Measurements from ENCODE around the gene GMIP.
"Not testable (repeated sequence)": the region's sequence is repeated elsewhere in the genome, so short reads cannot be mapped to it uniquely, and the experiment has no call there.

Gene GMIP

GRCh38 chr19:19602136-19602712, 41.2 kb downstream of the GMIP start:
- H3K27ac ChIP-seq (replicated peaks; ENCODE audit: low read length) = no peak overlapping the region
- H2BK12ac ChIP-seq (ENCODE audit: low read length) = no peak overlapping the region
- H2AFZ ChIP-seq (ENCODE audit: low read length) = no peak overlapping the region
- no peak overlapping the region for H3K14ac ChIP-seq (ENCODE audit: low read length)
- no peak overlapping the region for H3K18ac ChIP-seq (ENCODE audit: low read length)
- no peak overlapping the region for H2BK120ac ChIP-seq (ENCODE audit: low read depth, low read length)
- H2BK5ac ChIP-seq (ENCODE audit: low read length) = no peak overlapping the region
- peaks cover 3 to 6% of the 10 kb centered on the region in 2 donors for H3K36me3 ChIP-seq (replicated peaks in 1 of 2; ENCODE audit: control insufficient read depth in 2 of 2, insufficient read depth in 2 of 2, low read length in 2 of 2)
- H3K4ac ChIP-seq (ENCODE audit: low read length) = no peak overlapping the region
- H3K9me3 ChIP-seq (replicated peaks in 1 of 2; ENCODE audit: control insufficient read depth in 2 of 2, insufficient read depth in 1 of 2, low read depth in 1 of 2, low read length in 2 of 2) = no peaks in the 10 kb centered on the region
- H4K8ac ChIP-seq (ENCODE audit: low read depth, low read length) = no peak overlapping the region
- H3K79me1 ChIP-seq (ENCODE audit: low read depth, low read length) = no peaks in the 10 kb centered on the region
- no peak overlapping the region for H2AK5ac ChIP-seq (ENCODE audit: low read depth, low read length)
- no peak overlapping the region for H3K4me2 ChIP-seq (ENCODE audit: insufficient read depth, low read length, poor library complexity, severe bottlenecking)
- no peak overlapping the region for H3K4me3 ChIP-seq (ENCODE audit: low read length in 2 of 2)
- no peak for DNase-seq (ENCODE audit: low spot score)
- H3K23ac ChIP-seq (ENCODE audit: low read depth, low read length, poor library complexity) = no peak overlapping the region
- H3K4me1 ChIP-seq (ENCODE audit: control insufficient read depth in 2 of 2, insufficient read depth in 1 of 2, low read depth in 1 of 2, low read length in 2 of 2) = peaks cover 0 to 3% of the 10 kb centered on the region in 2 donors
- H3K9ac ChIP-seq (ENCODE audit: low read depth, low read length, poor library complexity) = no peak overlapping the region
- no peak overlapping the region for H2BK15ac ChIP-seq (ENCODE audit: low read length)
- H4K91ac ChIP-seq (ENCODE audit: low read depth, low read length, poor library complexity) = no peak overlapping the region
- H3K27me3 ChIP-seq (ENCODE audit: control insufficient read depth in 3 of 3, insufficient read depth in 3 of 3, low read depth in 1 of 3, low read length in 3 of 3) = no peaks in the 10 kb centered on the region
- no CpG with 5 or more reads among the region's 9 CpGs for WGBS, 2 donors (ENCODE audit: extremely low coverage in 2 of 2, insufficient read length in 2 of 2, insufficient replicate concordance in 1 of 2)

- no peak overlapping the region for H2BK5ac ChIP-seq (ENCODE audit: low read length)
- H2AK5ac ChIP-seq (ENCODE audit: low read depth, low read length) = no peak overlapping the region
- no peak overlapping the region for H3K4me3 ChIP-seq (ENCODE audit: low read length in 2 of 2)
- no peak overlapping the region for H2BK12ac ChIP-seq (ENCODE audit: low read length)
- no peak overlapping the region for H2BK15ac ChIP-seq (ENCODE audit: low read length)
- no peak overlapping the region for H3K18ac ChIP-seq (ENCODE audit: low read length)
- WGBS, 2 donors (ENCODE audit: extremely low coverage in 2 of 2, insufficient read length in 2 of 2, insufficient replicate concordance in 1 of 2) = no CpG with 5 or more reads among the region's 1 CpG
- H2AFZ ChIP-seq (ENCODE audit: low read length) = no peak overlapping the region
- H3K9ac ChIP-seq (ENCODE audit: low read depth, low read length, poor library complexity) = no peak overlapping the region
- no peaks in the 10 kb centered on the region for H3K9me3 ChIP-seq (replicated peaks in 1 of 2; ENCODE audit: control insufficient read depth in 2 of 2, insufficient read depth in 1 of 2, low read depth in 1 of 2, low read length in 2 of 2)
- no peak overlapping the region for H2BK120ac ChIP-seq (ENCODE audit: low read depth, low read length)
- no peaks in the 10 kb centered on the region for H3K79me1 ChIP-seq (ENCODE audit: low read depth, low read length)
- H3K27ac ChIP-seq (replicated peaks; ENCODE audit: low read length) = no peak overlapping the region
- H3K14ac ChIP-seq (ENCODE audit: low read length) = no peak overlapping the region
- H4K91ac ChIP-seq (ENCODE audit: low read depth, low read length, poor library complexity) = no peak overlapping the region
- no peak overlapping the region for H3K4ac ChIP-seq (ENCODE audit: low read length)
- H3K4me1 ChIP-seq (ENCODE audit: control insufficient read depth in 2 of 2, insufficient read depth in 1 of 2, low read depth in 1 of 2, low read length in 2 of 2) = peaks cover 0 to 3% of the 10 kb centered on the region in 2 donors
- no peak for DNase-seq (ENCODE audit: low spot score)
- H3K27me3 ChIP-seq (ENCODE audit: control insufficient read depth in 3 of 3, insufficient read depth in 3 of 3, low read depth in 1 of 3, low read length in 3 of 3) = no peaks in the 10 kb centered on the region
- H3K36me3 ChIP-seq (replicated peaks in 1 of 2; ENCODE audit: control insufficient read depth in 2 of 2, insufficient read depth in 2 of 2, low read length in 2 of 2) = peaks cover 3 to 6% of the 10 kb centered on the region in 2 donors
- H3K23ac ChIP-seq (ENCODE audit: low read depth, low read length, poor library complexity) = no peak overlapping the region
- H4K8ac ChIP-seq (ENCODE audit: low read depth, low read length) = no peak overlapping the region
- H3K4me2 ChIP-seq (ENCODE audit: insufficient read depth, low read length, poor library complexity, severe bottlenecking) = no peak overlapping the region
Measured at GRCh38 chr19:19600793-19601330, 42.6 kb downstream of the GMIP start.

- H3K36me3 ChIP-seq (replicated peaks in 1 of 2; ENCODE audit: control insufficient read depth in 2 of 2, insufficient read depth in 2 of 2, low read length in 2 of 2); H3K27ac ChIP-seq (replicated peaks; ENCODE audit: low read length); H3K4me2 ChIP-seq (ENCODE audit: insufficient read depth, low read length, poor library complexity, severe bottlenecking); H3K9me3 ChIP-seq (replicated peaks in 1 of 2; ENCODE audit: control insufficient read depth in 2 of 2, insufficient read depth in 1 of 2, low read depth in 1 of 2, low read length in 2 of 2); H3K79me1 ChIP-seq (ENCODE audit: low read depth, low read length); H2BK15ac ChIP-seq (ENCODE audit: low read length); H2BK12ac ChIP-seq (ENCODE audit: low read length); H3K4me1 ChIP-seq (ENCODE audit: control insufficient read depth in 2 of 2, insufficient read depth in 1 of 2, low read depth in 1 of 2, low read length in 2 of 2); H3K4me3 ChIP-seq (ENCODE audit: low read length in 2 of 2); H3K4ac ChIP-seq (ENCODE audit: low read length); H3K14ac ChIP-seq (ENCODE audit: low read length); H2AK5ac ChIP-seq (ENCODE audit: low read depth, low read length); H2BK5ac ChIP-seq (ENCODE audit: low read length); DNase-seq (ENCODE audit: low spot score); H3K27me3 ChIP-seq (ENCODE audit: control insufficient read depth in 3 of 3, insufficient read depth in 3 of 3, low read depth in 1 of 3, low read length in 3 of 3); H2AFZ ChIP-seq (ENCODE audit: low read length); H4K8ac ChIP-seq (ENCODE audit: low read depth, low read length); H3K18ac ChIP-seq (ENCODE audit: low read length); H4K91ac ChIP-seq (ENCODE audit: low read depth, low read length, poor library complexity); H3K23ac ChIP-seq (ENCODE audit: low read depth, low read length, poor library complexity); H3K9ac ChIP-seq (ENCODE audit: low read depth, low read length, poor library complexity); H2BK120ac ChIP-seq (ENCODE audit: low read depth, low read length): not testable (repeated sequence)
- WGBS, 2 donors (ENCODE audit: extremely low coverage in 2 of 2, insufficient read length in 2 of 2, insufficient replicate concordance in 1 of 2) = no CpG with 5 or more reads among the region's 20 CpGs
Measured at GRCh38 chr19:19598728-19599451, 44.6 kb downstream of the GMIP start.

GRCh38 chr19:19597809-19598306, 45.6 kb downstream of the GMIP start:
- Histone ChIP-seq H3K14ac (ENCODE audit: low read length) (no peak overlapping the region), H3K36me3 (replicated peaks in 1 of 2; ENCODE audit: control insufficient read depth in 2 of 2, insufficient read depth in 2 of 2, low read length in 2 of 2) (peaks cover 3 to 8% of the 10 kb centered on the region in 2 donors), H2AK5ac (ENCODE audit: low read depth, low read length) (no peak overlapping the region), H3K18ac (ENCODE audit: low read length) (no peak overlapping the region), H3K23ac (ENCODE audit: low read depth, low read length, poor library complexity) (no peak overlapping the region), H3K4ac (ENCODE audit: low read length) (no peak overlapping the region), H2BK12ac (ENCODE audit: low read length) (no peak overlapping the region), H2BK120ac (ENCODE audit: low read depth, low read length) (no peak overlapping the region), H3K79me1 (ENCODE audit: low read depth, low read length) (no peaks in the 10 kb centered on the region), H4K8ac (ENCODE audit: low read depth, low read length) (no peak overlapping the region), H3K4me2 (ENCODE audit: insufficient read depth, low read length, poor library complexity, severe bottlenecking) (no peak overlapping the region), H3K9me3 (replicated peaks in 1 of 2; ENCODE audit: control insufficient read depth in 2 of 2, insufficient read depth in 1 of 2, low read depth in 1 of 2, low read length in 2 of 2) (no peaks in the 10 kb centered on the region), H2BK5ac (ENCODE audit: low read length) (no peak overlapping the region), H3K4me3 (ENCODE audit: low read length in 2 of 2) (no peak overlapping the region), H2BK15ac (ENCODE audit: low read length) (no peak overlapping the region), H2AFZ (ENCODE audit: low read length) (no peak overlapping the region), H3K27me3 (ENCODE audit: control insufficient read depth in 3 of 3, insufficient read depth in 3 of 3, low read depth in 1 of 3, low read length in 3 of 3) (no peaks in the 10 kb centered on the region), H3K9ac (ENCODE audit: low read depth, low read length, poor library complexity) (no peak overlapping the region), H3K4me1 (ENCODE audit: control insufficient read depth in 2 of 2, insufficient read depth in 1 of 2, low read depth in 1 of 2, low read length in 2 of 2) (peaks cover 0 to 1% of the 10 kb centered on the region in 2 donors), H4K91ac (ENCODE audit: low read depth, low read length, poor library complexity) (no peak overlapping the region), H3K27ac (replicated peaks; ENCODE audit: low read length) (no peak overlapping the region)
- DNase-seq (ENCODE audit: low spot score) = no peak
- WGBS, 2 donors (ENCODE audit: extremely low coverage in 2 of 2, insufficient read length in 2 of 2, insufficient replicate concordance in 1 of 2) = no CpG with 5 or more reads among the region's 8 CpGs

All from neuronal stem cell (in vitro differentiated cells).